SK-N-MC (cell line): ENCODE data around the gene GPC6.
A peak's percentile ranks its signal among the peaks of the same experiment; 100 is the strongest.

Experiments
- DNase-seq: peaks from one replicate; pipeline ENCODE4 v3.0.0-alpha.2; 2011; ENCODE audit warnings: low read depth, low spot score
- H3K27ac ChIP-seq: fragments of 200-600 bp; sonication (generic); 2 replicates; pipeline ENCODE4 v1.5.1; 2016; ENCODE audit warnings: mixed run types
- H3K36me3 ChIP-seq: fragments of 200-600 bp; sonication (generic); 2 replicates; pipeline ENCODE4 v1.6.1; 2017; ENCODE audit warnings: antibody characterized with exemption, low read length, mixed read lengths; ENCODE audit not compliant: insufficient read depth
- H3K4me3 ChIP-seq: fragments of 200-600 bp; sonication (generic); 2 replicates; pipeline ENCODE4 v1.5.1; 2016
- H3K9ac ChIP-seq: fragments of 200-600 bp; sonication (generic); 2 replicates; pipeline ENCODE4 v1.8.0; 2017; ENCODE audit warnings: mixed run types, mixed read lengths; ENCODE audit not compliant: insufficient read length
- H3K9me3 ChIP-seq: fragments of 200-600 bp; sonication (generic); 2 replicates; pipeline ENCODE4 v1.6.1; 2017; ENCODE audit warnings: low read depth, mild to moderate bottlenecking, antibody characterized with exemption, low read length, moderate library complexity, mixed read lengths
- EZH2 ChIP-seq: fragments of 200-600 bp; sonication (generic); IDR thresholded peaks from one replicate; pipeline ENCODE4 v1.6.1; 2017; ENCODE audit warnings: antibody characterized with exemption
- FOXP2 ChIP-seq: optimal IDR thresholded peaks from 2 replicates; pipeline ENCODE3; 2011; ENCODE audit warnings: mild to moderate bottlenecking, moderate library complexity; ENCODE audit not compliant: insufficient read depth; ENCODE audit errors: extremely low read length, control extremely low read depth
- POLR2AphosphoS5 ChIP-seq: IDR thresholded peaks from 2 replicates; pipeline ENCODE4 v1.6.1; 2012; ENCODE audit warnings: mild to moderate bottlenecking, low read depth, low read length, borderline replicate concordance

Gene GPC6

GRCh38 chr13:94073007-94073744 lies 846.6 kb downstream of the GPC6 start:
- no peak overlapping the region for H3K4me3 ChIP-seq
- DNase-seq = no peak

GRCh38 chr13:94079876-94080275 lies 853.3 kb downstream of the GPC6 start:
- TF ChIP-seq POLR2AphosphoS5 (no peak), FOXP2 (no peak), EZH2 (no peak)
- Histone ChIP-seq H3K36me3 (no peaks in the 10 kb centered on the region), H3K9me3 (no peaks in the 10 kb centered on the region; the same call in 1 of the 2 replicates), H3K4me3 (no peak overlapping the region), H3K9ac (no peak overlapping the region), H3K27ac (peak overlapping the region; percentile 34; the same call in 1 of the 2 replicates)
- DNase-seq = no peak

More at GRCh38 chr13:94073007-94073744, 846.6 kb downstream of the GPC6 start:
- TF ChIP-seq FOXP2 = no peak
- no peak for TF ChIP-seq EZH2
- TF ChIP-seq POLR2AphosphoS5 = no peak
- Histone ChIP-seq H3K9me3 (peaks cover 3% of the 10 kb centered on the region; the same call in 1 of the 2 replicates), H3K36me3 (no peaks in the 10 kb centered on the region), H3K27ac (no peak overlapping the region), H3K9ac (no peak overlapping the region)

GRCh38 chr13:94080527-94080926 lies 853.9 kb downstream of the GPC6 start:
- no peak for DNase-seq
- TF ChIP-seq EZH2 (no peak), POLR2AphosphoS5 (no peak), FOXP2 (no peak)
- no peak overlapping the region for H3K9ac ChIP-seq
- H3K4me3 ChIP-seq = no peak overlapping the region
- no peaks in the 10 kb centered on the region; the same call in 1 of the 2 replicates for H3K9me3 ChIP-seq
- no peaks in the 10 kb centered on the region for H3K36me3 ChIP-seq
- no peak overlapping the region for H3K27ac ChIP-seq

- TF ChIP-seq EZH2 (no peak), POLR2AphosphoS5 (no peak; the same call in 1 of the 2 replicates), FOXP2 (no peak)
- DNase-seq = no peak
- Histone ChIP-seq H3K27ac (peak overlapping the region; percentile 82), H3K9ac (no peak overlapping the region), H3K36me3 (no peaks in the 10 kb centered on the region), H3K4me3 (peak overlapping the region; percentile 18; the same call in 1 of the 2 replicates), H3K9me3 (no peaks in the 10 kb centered on the region)
Observed at GRCh38 chr13:94087100-94087499, 860.5 kb downstream of the GPC6 start.

GRCh38 chr13:94088742-94089141 lies 862.1 kb downstream of the GPC6 start:
- DNase-seq = no peak
- Histone ChIP-seq H3K27ac (no peak overlapping the region), H3K9me3 (no peaks in the 10 kb centered on the region; the same call in 1 of the 2 replicates), H3K9ac (no peak overlapping the region), H3K36me3 (no peaks in the 10 kb centered on the region), H3K4me3 (no peak overlapping the region)
- no peak for TF ChIP-seq EZH2
- TF ChIP-seq POLR2AphosphoS5 = no peak
- no peak for TF ChIP-seq FOXP2

GRCh38 chr13:94090773-94091480 lies 864.3 kb downstream of the GPC6 start:
- TF ChIP-seq FOXP2 = no peak
- no peak for TF ChIP-seq POLR2AphosphoS5
- TF ChIP-seq EZH2 = no peak
- Histone ChIP-seq H3K4me3 (no peak overlapping the region), H3K9ac (no peak overlapping the region), H3K9me3 (no peaks in the 10 kb centered on the region; the same call in 1 of the 2 replicates), H3K36me3 (no peaks in the 10 kb centered on the region), H3K27ac (no peak overlapping the region)
- no peak for DNase-seq

- no peak overlapping the region for H3K4me3 ChIP-seq
- no peak for DNase-seq
Observed at GRCh38 chr13:94093652-94094315, 867.2 kb downstream of the GPC6 start.

More at GRCh38 chr13:94093652-94094315, 867.2 kb downstream of the GPC6 start:
- Histone ChIP-seq H3K36me3 (no peaks in the 10 kb centered on the region), H3K27ac (no peak overlapping the region), H3K9ac (no peak overlapping the region), H3K9me3 (no peaks in the 10 kb centered on the region; the same call in 1 of the 2 replicates)
- TF ChIP-seq FOXP2 (no peak), EZH2 (no peak), POLR2AphosphoS5 (no peak)
